HepG2 (cell line): Measurements from ENCODE around the gene ADSS1. TPM values are rescaled to one million over a fixed set of nuclear protein-coding genes. Genes with fewer than 3 reads are reported as not detected.

ENCODE experiments used
- ATAC-seq: fragments of 200-7000 bp; cut with Tn5 transposase; 3 replicates; pipeline ENCODE4 v1.9.1; 2020; ENCODE audit warnings: mild to moderate bottlenecking, moderate library complexity
- BruUV-seq: library from RNA; stranded (reverse); fragments of 400-500 nt; replicated peaks from 2 replicates; lab custom pipeline; 2021; lab: Mats Ljungman, UMichigan
- CTCF ChIA-PET: fragments of 300-600 bp; formaldehyde crosslinking; extraction: SDS; loops from one replicate; lab custom pipeline; 2021; ENCODE audit warnings: low total read pairs, inconsistent platforms, low intra/inter-chr PET ratio; lab: Yijun Ruan, JAX
- POLR2A ChIA-PET: fragments of 350-600 bp; sonication (Branson Sonifier 250); formaldehyde crosslinking; loops from one replicate; lab custom pipeline; 2020; ENCODE audit warnings: antibody characterized with exemption, inconsistent platforms; lab: Yijun Ruan, JAX
- DNase-seq: peaks from one replicate; pipeline ENCODE4 v3.0.0-alpha.2; 2015; ENCODE audit warnings: low spot score
- FAIRE-seq: peaks from 3 replicates; lab custom pipeline; 2011; peaks lifted over from hg19 to GRCh38; lab: Jason Lieb, UNC
- H2AFZ ChIP-seq: one replicate; pipeline ENCODE4 v1.6.1; 2011; ENCODE audit warnings: low read length, inconsistent platforms
- H3K27ac ChIP-seq: fragments of 300-600 bp; 3 replicates; pipeline ENCODE4 v1.8.0; 2011; ENCODE audit warnings: mixed run types, mild to moderate bottlenecking, mixed read lengths, low read length, inconsistent platforms; ENCODE audit not compliant: insufficient read depth; ENCODE audit errors: extremely low read length
- H3K27me3 ChIP-seq, 2 experiments: fragments of 200-600 bp in 1 of 2; 2 replicates in 1 of 2; 3 replicates in 1 of 2; pipeline versions ENCODE4 v1.6.0 to v1.8.0; 2011; ENCODE audit warnings: low read length in 2 of 2, mild to moderate bottlenecking in 2 of 2, moderate library complexity in 2 of 2, inconsistent platforms in 1 of 2; ENCODE audit not compliant: insufficient read depth in 2 of 2, control insufficient read depth in 1 of 2
- H3K36me3 ChIP-seq, 2 experiments: fragments of 200-600 bp in 1 of 2; replicated peaks in 1 of 2; 2 replicates in 1 of 2; 3 replicates in 1 of 2; pipeline versions ENCODE4 v1.5.1 to v1.8.0; 2011; ENCODE audit warnings: low read length in 2 of 2, inconsistent platforms in 1 of 2; ENCODE audit not compliant: insufficient read depth in 2 of 2, control insufficient read depth in 1 of 2
- H3K4me1 ChIP-seq: 2 replicates; pipeline ENCODE4 v1.5.1; 2012; ENCODE audit warnings: low read length, inconsistent platforms; ENCODE audit not compliant: insufficient read depth
- H3K4me2 ChIP-seq: 2 replicates; pipeline ENCODE4 v1.6.0; 2011; ENCODE audit warnings: low read depth, low read length, inconsistent platforms
- H3K4me3 ChIP-seq, 3 experiments: fragments of 200-600 bp in 1 of 3; sonication (generic), shearing (Covaris generic) in 1 of 3; replicated peaks in 1 of 3; 2 replicates each; pipeline ENCODE4 v1.5.1; 2011 to 2016; ENCODE audit warnings: low read length in 3 of 3, inconsistent platforms in 2 of 3, low read depth in 2 of 3, mild to moderate bottlenecking in 2 of 3, control low read depth in 1 of 3, mixed read lengths in 1 of 3; ENCODE audit not compliant: insufficient read depth in 1 of 3
- H3K79me2 ChIP-seq: one replicate; pipeline ENCODE4 v1.6.1; 2011; ENCODE audit warnings: low read length, inconsistent platforms; ENCODE audit not compliant: insufficient read depth
- H3K9ac ChIP-seq: 2 replicates; pipeline ENCODE4 v1.6.0; 2011; ENCODE audit warnings: mild to moderate bottlenecking, low read depth, low read length, inconsistent platforms; ENCODE audit not compliant: insufficient read depth
- H3K9me3 ChIP-seq: 2 replicates; pipeline ENCODE4 v1.5.1; 2012; ENCODE audit warnings: mild to moderate bottlenecking, low read length
- H4K20me1 ChIP-seq: 2 replicates; pipeline ENCODE4 v1.6.0; 2011; ENCODE audit warnings: inconsistent platforms, mild to moderate bottlenecking, low read length, moderate library complexity; ENCODE audit not compliant: insufficient read depth
- ERF ChIP-seq: IDR thresholded peaks from 2 replicates; pipeline ENCODE4 v1.6.1; 2018; ENCODE audit warnings: missing biosample characterization, missing genetic modification reagents
- MYC ChIP-seq: sonication (generic); formaldehyde crosslinking; IDR thresholded peaks from 2 replicates; pipeline ENCODE4 v1.9.0; 2021; ENCODE audit warnings: missing genetic modification reagents, borderline replicate concordance
- NR2F6 ChIP-seq, 2 experiments: IDR thresholded peaks; 2 replicates each; pipeline ENCODE4 v1.6.1; 2016; ENCODE audit warnings: antibody characterized with exemption in 1 of 2, mild to moderate bottlenecking in 1 of 2
- ZNF292 ChIP-seq: sonication (generic); formaldehyde crosslinking; IDR thresholded peaks from 2 replicates; pipeline ENCODE4 v1.8.1; 2022; ENCODE audit warnings: mild to moderate bottlenecking, low read depth, missing genetic modification reagents, borderline replicate concordance
- ZNF547 ChIP-seq: sonication (generic); formaldehyde crosslinking; IDR thresholded peaks from 2 replicates; pipeline ENCODE4 v1.5.1; 2020; ENCODE audit warnings: mild to moderate bottlenecking, missing genetic modification reagents
- ZNF768 ChIP-seq: sonication (generic); formaldehyde crosslinking; IDR thresholded peaks from 2 replicates; pipeline ENCODE4 v1.4.0; 2020; ENCODE audit warnings: missing genetic modification reagents
- WGBS: methylation state at CpG from one replicate; pipeline ENCODE4 v1.1.6; 2017; ENCODE audit warnings: low lambda C conversion rate; 5-methylcytosine and 5-hydroxymethylcytosine counted together
- in situ Hi-C: cut with HindIII; loops from 2 replicates; pipeline ENCODE4 v1.10.0; 2017; ENCODE audit warnings: low pct_unique_long_range_greater_than_20kb; ENCODE audit not compliant: extremely low pct_ligation_motif_present
- intact Hi-C: fragments of 100-400 bp; cut with micrococcal nuclease; formaldehyde crosslinking; loops from one replicate; pipeline ENCODE4 v1.10.0; 2022; ENCODE audit not compliant: unreplicated experiment
- polyA plus RNA-seq, 8 experiments: library from polyadenylated mRNA; depleted of rRNA in 3 of 8; stranded (reverse) in 7 of 8; unstranded in 1 of 8; fragments of >200 nt; fragmentation: Illumina TruSeq in 4 of 8; extraction: Trizol in 4 of 8; gene quantifications; 2 replicates each; pipeline versions ENCODE4 v1.2.1 to v1.2.3, GENCODE V29; 2011 to 2016; ENCODE audit warnings: low read depth in 4 of 8, missing spikeins in 1 of 8, mixed read lengths in 1 of 8; ENCODE audit not compliant: insufficient read depth in 1 of 8
- total RNA-seq, 5 experiments: library from RNA; depleted of rRNA; stranded (reverse); fragments of >200 nt; fragmentation: Illumina TruSeq; extraction: Trizol; gene quantifications; 2 replicates each; pipeline ENCODE4 v1.2.3, GENCODE V29; 2016; ENCODE audit warnings: low read depth in 1 of 5
- TF ChIP-seq, protein P1 (sequence below): sonication (generic); formaldehyde crosslinking; IDR thresholded peaks from 2 replicates; pipeline ENCODE4 v1.4.0; 2020; ENCODE audit warnings: mild to moderate bottlenecking, missing genetic modification reagents
- TF ChIP-seq, protein P2 (sequence below): sonication (generic); formaldehyde crosslinking; IDR thresholded peaks from 2 replicates; pipeline ENCODE4 v1.4.0; 2020; ENCODE audit warnings: missing genetic modification reagents
- TF ChIP-seq, protein P3 (sequence below): sonication (generic); formaldehyde crosslinking; IDR thresholded peaks from 2 replicates; pipeline ENCODE4 v1.5.1; 2020; ENCODE audit warnings: mild to moderate bottlenecking, missing genetic modification reagents, borderline replicate concordance

Gene ADSS1
- total and polyA plus RNA-seq, 2 of the 13 experiments (the other 11 are each of a cell fraction or from before 2014, with no cell fraction given): 1.0 to 36.7 TPM

DNA sequence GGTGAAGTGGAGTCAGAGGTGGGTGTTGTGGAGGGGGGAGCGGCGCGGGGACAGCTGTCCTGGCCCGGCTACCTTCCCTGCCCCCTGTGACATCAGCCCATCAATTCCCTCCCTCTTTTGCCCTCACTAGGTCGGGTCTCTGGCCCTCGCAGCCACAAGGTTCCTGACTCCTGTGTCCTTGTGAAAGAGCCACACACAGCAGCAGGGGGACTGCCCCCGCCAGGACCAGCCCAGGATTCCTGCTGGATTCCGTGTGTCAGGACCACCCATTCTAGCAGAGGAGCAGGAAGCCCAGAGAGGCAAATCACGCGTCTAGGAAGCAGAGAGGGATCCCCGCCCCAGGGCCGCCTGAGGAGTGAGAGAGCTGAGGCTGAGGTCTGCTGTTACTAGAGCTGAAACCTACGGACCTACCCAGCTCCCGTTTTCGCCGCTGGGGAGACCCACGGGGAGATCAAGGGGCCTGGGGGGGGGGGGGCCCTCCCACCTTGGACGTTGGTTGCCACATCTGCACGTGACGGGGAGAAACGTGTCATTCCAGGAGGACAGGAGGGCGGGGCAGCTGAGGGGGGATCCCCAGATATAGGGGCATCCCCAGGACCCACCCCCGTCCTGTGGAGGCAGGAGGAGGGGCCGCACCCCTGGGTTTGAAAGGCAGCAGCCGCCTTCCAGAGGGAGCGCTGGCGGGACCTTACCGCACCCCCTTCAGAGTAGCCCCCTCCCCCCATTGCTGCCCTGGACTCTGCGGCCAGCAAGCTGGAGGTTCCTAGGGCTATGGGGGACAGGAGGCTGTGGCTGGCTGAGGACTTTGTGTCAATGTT, 47.1 kb upstream of the ADSS1 start:
- intact Hi-C loops: loop anchor here (1.0 kb wide), 1 partner anchor 11 kb away; no protein-coding TSS in a partner anchor
- 2% methylated on average over 7 of the region's 29 CpGs for WGBS
- Histone ChIP-seq H3K27me3 (no peaks in the 10 kb centered on the region; a peak in 1 of 5 replicates), H3K79me2 (no peaks in the 10 kb centered on the region), H3K4me3 (peak overlapping the region; percentile 41 to 68 (median 52)), H4K20me1 (no peaks in the 10 kb centered on the region), H3K4me1 (peaks cover 63% of the 10 kb centered on the region), H3K4me2 (peak overlapping the region; percentile 97), H3K9me3 (no peaks in the 10 kb centered on the region), H3K27ac (no peak overlapping the region), H2AFZ (peak overlapping the region; percentile 47), H3K9ac (peak overlapping the region; percentile 64), H3K36me3 (no peaks in the 10 kb centered on the region)
- FAIRE-seq: no peak
- BruUV-seq: TSS peak; percentile 41
- POLR2A ChIA-PET: interaction anchor here (0.6 to 7.6 kb wide), 7 partner anchors 8 to 76 kb away, joined by 3 to 179 read pairs (median 3); partner anchors contain the start of gene SIVA1
- CTCF ChIA-PET: no interaction called here
- ATAC-seq: peak; percentile 37
- DNase-seq: peak; percentile 55
- in situ Hi-C loops: no loop called here
- TF ChIP-seq MYC (CRISPR knock-in tag) (peak; percentile 35; the same call in 1 of the 2 replicates), ZNF292 (CRISPR knock-in tag) (peak; percentile 27; the same call in 1 of the 2 replicates), NR2F6 (IDR thresholded peaks at IDR 0.05) (no peak), NR2F6 (CRISPR knock-in tag; IDR thresholded peaks at IDR 0.05) (peak; percentile 21; the same call in 1 of the 2 replicates), ERF (CRISPR knock-in tag) (0 out of 2 replicates have a peak, but pooled peaks have one; percentile 12), ZNF547 (CRISPR knock-in tag) (no peak), ZNF768 (peak; percentile 30; the same call in 1 of the 2 replicates)
- TF ChIP-seq, protein P1, sequence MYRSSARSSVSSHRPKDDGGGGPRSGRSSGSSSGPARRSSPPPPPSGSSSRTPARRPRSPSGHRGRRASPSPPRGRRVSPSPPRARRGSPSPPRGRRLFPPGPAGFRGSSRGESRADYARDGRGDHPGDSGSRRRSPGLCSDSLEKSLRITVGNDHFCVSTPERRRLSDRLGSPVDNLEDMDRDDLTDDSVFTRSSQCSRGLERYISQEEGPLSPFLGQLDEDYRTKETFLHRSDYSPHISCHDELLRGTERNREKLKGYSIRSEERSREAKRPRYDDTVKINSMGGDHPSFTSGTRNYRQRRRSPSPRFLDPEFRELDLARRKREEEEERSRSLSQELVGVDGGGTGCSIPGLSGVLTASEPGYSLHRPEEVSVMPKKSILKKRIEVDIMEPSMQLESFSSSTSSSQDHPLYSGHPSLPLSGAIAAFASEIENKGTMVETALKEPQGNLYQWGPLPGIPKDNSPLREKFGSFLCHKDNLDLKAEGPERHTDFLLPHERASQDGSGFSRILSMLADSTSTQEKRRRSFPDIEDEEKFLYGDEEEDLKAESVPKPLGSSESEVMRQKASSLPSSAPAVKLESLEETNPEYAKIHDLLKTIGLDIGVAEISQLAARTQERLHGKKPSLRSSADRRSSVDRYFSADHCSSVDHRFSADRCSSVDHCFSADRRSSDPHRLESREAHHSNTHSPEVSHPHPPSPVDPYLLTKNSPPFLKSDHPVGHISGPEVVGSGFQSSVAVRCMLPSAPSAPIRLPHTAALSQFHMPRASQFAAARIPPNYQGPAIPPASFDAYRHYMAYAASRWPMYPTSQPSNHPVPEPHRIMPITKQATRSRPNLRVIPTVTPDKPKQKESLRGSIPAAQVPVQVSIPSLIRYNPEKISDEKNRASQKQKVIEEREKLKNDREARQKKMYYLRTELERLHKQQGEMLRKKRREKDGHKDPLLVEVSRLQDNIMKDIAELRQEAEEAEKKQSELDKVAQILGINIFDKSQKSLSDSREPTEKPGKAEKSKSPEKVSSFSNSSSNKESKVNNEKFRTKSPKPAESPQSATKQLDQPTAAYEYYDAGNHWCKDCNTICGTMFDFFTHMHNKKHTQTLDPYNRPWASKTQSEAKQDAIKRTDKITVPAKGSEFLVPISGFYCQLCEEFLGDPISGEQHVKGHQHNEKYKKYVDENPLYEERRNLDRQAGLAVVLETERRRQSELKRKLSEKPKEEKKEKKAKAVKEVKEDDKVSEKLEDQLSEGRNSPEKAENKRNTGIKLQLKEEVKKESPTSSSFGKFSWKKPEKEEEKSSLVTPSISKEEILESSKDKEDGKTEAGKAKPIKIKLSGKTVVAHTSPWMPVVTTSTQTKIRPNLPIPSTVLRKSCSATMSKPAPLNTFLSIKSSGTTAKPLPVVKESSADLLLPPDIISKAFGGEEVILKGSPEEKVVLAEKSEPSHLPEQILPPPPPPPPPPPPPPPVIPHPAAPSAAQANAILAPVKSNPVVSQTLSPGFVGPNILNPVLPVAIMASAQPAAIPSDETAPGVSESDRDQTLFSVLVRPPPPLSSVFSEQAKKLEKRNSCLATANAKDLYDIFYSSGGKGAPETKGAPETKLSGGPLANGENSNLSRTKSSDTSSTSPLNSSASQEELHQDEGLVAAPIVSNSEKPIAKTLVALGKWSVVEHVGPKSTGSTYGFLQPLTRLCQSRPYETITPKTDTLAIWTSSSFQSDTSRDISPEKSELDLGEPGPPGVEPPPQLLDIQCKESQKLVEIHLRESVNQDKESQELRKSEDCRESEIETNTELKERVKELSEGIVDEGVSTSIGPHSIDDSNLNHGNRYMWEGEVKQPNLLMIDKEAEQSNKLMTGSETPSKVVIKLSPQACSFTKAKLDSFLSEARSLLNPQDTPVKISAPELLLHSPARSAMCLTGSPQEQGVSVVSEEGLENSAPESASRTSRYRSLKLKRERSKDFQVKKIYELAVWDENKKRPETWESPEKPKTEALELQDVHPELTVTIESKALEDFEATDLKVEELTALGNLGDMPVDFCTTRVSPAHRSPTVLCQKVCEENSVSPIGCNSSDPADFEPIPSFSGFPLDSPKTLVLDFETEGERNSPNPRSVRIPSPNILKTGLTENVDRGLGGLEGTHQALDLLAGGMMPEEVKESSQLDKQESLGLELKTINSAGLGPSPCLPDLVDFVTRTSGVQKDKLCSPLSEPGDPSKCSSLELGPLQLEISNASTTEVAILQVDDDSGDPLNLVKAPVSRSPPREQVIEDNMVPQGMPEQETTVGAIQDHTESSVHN: 0 out of 2 replicates have a peak, but pooled peaks have one; percentile 41
- TF ChIP-seq, protein P2, sequence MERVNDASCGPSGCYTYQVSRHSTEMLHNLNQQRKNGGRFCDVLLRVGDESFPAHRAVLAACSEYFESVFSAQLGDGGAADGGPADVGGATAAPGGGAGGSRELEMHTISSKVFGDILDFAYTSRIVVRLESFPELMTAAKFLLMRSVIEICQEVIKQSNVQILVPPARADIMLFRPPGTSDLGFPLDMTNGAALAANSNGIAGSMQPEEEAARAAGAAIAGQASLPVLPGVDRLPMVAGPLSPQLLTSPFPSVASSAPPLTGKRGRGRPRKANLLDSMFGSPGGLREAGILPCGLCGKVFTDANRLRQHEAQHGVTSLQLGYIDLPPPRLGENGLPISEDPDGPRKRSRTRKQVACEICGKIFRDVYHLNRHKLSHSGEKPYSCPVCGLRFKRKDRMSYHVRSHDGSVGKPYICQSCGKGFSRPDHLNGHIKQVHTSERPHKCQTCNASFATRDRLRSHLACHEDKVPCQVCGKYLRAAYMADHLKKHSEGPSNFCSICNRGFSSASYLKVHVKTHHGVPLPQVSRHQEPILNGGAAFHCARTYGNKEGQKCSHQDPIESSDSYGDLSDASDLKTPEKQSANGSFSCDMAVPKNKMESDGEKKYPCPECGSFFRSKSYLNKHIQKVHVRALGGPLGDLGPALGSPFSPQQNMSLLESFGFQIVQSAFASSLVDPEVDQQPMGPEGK (CRISPR knock-in tag): peak; percentile 69
- TF ChIP-seq, protein P3, sequence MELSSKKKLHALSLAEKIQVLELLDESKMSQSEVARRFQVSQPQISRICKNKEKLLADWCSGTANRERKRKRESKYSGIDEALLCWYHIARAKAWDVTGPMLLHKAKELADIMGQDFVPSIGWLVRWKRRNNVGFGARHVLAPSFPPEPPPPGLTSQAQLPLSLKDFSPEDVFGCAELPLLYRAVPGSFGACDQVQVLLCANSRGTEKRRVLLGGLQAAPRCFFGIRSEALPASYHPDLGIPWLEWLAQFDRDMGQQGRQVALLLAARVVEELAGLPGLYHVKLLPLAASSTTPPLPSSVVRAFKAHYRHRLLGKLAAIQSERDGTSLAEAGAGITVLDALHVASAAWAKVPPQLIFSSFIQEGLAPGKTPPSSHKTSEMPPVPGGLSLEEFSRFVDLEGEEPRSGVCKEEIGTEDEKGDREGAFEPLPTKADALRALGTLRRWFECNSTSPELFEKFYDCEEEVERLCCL (CRISPR knock-in tag): 0 out of 2 replicates have a peak, but pooled peaks have one; percentile 29
